Neutrophil (primary cell): Measurements from ENCODE around the gene BMP5.

ENCODE experiments used
- H3K27ac ChIP-seq: fragments of 200-600 bp; sonication (generic); 2 replicates; pipeline ENCODE4 v1.5.1; 2016; ENCODE audit warnings: mild to moderate bottlenecking, moderate library complexity
- H3K27me3 ChIP-seq: fragments of 200-600 bp; sonication (generic); 2 replicates; pipeline ENCODE4 v1.6.0; 2016; ENCODE audit warnings: mild to moderate bottlenecking
- H3K36me3 ChIP-seq: fragments of 200-600 bp; sonication (generic); 2 replicates; pipeline ENCODE4 v1.5.1; 2017
- H3K4me1 ChIP-seq, 2 experiments: fragments of 200-600 bp in 1 of 2; sonication (generic) in 1 of 2; 1 replicate in 1 of 2; 2 replicates in 1 of 2; pipeline versions ENCODE4 v1.5.1 to v1.6.1; 2013 to 2016; ENCODE audit warnings: low read depth in 1 of 2, low read length in 1 of 2, mild to moderate bottlenecking in 1 of 2, moderate library complexity in 1 of 2; ENCODE audit not compliant: control insufficient read depth in 1 of 2, insufficient read depth in 1 of 2
- H3K4me3 ChIP-seq, 2 experiments: fragments of 200-600 bp in 1 of 2; sonication (generic) in 1 of 2; 1 replicate in 1 of 2; 2 replicates in 1 of 2; pipeline ENCODE4 v1.5.1; 2013 to 2016; ENCODE audit warnings: low read depth in 1 of 2, low read length in 1 of 2, mild to moderate bottlenecking in 1 of 2, moderate library complexity in 1 of 2
- H3K9me3 ChIP-seq: fragments of 200-600 bp; sonication (generic); 2 replicates; pipeline ENCODE4 v1.5.1; 2016
- TF ChIP-seq, protein P1 (sequence below): fragments of 200-600 bp; sonication (generic); IDR thresholded peaks from 2 replicates; pipeline ENCODE4 v1.5.1; 2016; ENCODE audit warnings: antibody characterized with exemption

Gene BMP5

GRCh38 chr6:55811074-55811473, 64.3 kb downstream of the BMP5 start:
- H3K4me1 ChIP-seq = no peaks in the 10 kb centered on the region
- no peak overlapping the region for H3K4me3 ChIP-seq
- no peaks in the 10 kb centered on the region for H3K36me3 ChIP-seq
- TF ChIP-seq, protein P1, sequence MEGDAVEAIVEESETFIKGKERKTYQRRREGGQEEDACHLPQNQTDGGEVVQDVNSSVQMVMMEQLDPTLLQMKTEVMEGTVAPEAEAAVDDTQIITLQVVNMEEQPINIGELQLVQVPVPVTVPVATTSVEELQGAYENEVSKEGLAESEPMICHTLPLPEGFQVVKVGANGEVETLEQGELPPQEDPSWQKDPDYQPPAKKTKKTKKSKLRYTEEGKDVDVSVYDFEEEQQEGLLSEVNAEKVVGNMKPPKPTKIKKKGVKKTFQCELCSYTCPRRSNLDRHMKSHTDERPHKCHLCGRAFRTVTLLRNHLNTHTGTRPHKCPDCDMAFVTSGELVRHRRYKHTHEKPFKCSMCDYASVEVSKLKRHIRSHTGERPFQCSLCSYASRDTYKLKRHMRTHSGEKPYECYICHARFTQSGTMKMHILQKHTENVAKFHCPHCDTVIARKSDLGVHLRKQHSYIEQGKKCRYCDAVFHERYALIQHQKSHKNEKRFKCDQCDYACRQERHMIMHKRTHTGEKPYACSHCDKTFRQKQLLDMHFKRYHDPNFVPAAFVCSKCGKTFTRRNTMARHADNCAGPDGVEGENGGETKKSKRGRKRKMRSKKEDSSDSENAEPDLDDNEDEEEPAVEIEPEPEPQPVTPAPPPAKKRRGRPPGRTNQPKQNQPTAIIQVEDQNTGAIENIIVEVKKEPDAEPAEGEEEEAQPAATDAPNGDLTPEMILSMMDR = no peak
- no peaks in the 10 kb centered on the region for H3K9me3 ChIP-seq
- H3K27me3 ChIP-seq = no peaks in the 10 kb centered on the region
- H3K27ac ChIP-seq = no peak overlapping the region

DNA sequence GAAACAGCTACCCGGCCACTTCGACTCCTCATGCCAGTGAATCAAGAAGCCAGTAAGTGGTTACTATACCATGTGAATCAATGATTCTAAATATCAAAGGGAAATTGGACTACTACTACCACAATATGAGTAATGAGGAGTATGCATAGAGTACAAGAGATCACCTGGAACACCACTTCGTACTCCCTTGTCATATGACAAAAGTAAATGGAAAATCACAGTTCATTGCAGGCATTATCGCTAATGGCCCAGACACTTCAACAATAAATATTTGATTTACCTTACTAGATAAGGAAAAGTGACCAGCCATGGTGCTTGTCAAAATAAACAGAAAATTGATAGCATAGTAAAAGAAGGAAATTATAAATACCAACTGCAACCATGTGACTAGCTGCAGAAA, 73.1 kb downstream of the BMP5 start:
- H3K27ac ChIP-seq = no peak overlapping the region
- no peaks in the 10 kb centered on the region for H3K27me3 ChIP-seq
- no peaks in the 10 kb centered on the region for H3K4me1 ChIP-seq
- H3K4me3 ChIP-seq = no peak overlapping the region
- H3K9me3 ChIP-seq = no peaks in the 10 kb centered on the region
- TF ChIP-seq, protein P1 = no peak
- no peaks in the 10 kb centered on the region for H3K36me3 ChIP-seq

GRCh38 chr6:55798571-55798970, 76.8 kb downstream of the BMP5 start:
- Histone ChIP-seq H3K4me3 (no peak overlapping the region), H3K4me1 (no peaks in the 10 kb centered on the region), H3K9me3 (no peaks in the 10 kb centered on the region), H3K27ac (no peak overlapping the region), H3K27me3 (no peaks in the 10 kb centered on the region), H3K36me3 (no peaks in the 10 kb centered on the region)
- TF ChIP-seq, protein P1 = no peak

DNA sequence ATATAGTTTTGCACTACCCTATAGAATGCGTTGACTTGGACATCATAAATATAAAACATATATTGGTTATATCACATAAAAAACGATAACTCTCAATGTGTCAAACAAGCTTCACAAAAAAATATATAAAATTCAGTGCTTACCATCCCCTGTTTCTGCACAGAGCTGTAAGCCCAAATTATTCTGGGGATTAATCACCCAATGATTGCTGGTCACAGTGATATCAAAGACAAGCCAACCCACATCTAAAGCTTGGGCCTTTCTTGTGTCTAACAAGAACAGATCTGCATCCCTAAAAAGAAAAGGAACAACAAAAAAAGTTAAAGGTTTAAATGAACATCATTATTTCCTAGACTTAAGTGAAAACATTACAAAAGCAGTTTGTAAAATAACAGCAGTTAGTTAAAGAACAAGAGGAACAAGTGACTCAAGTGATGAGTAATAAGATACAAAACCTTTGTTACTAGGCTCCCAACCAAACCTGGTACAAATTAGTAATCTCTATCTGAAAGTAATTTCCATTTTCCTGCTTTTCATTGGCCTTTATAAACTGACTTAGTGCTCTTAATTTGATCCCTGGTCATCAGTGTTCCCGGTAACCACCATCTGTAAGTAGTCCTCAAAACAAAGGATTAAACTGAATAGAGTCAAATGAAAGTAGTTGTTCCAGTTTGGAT, 81.1 kb downstream of the BMP5 start:
- H3K4me1 ChIP-seq = no peaks in the 10 kb centered on the region
- TF ChIP-seq, protein P1 = no peak
- H3K27ac ChIP-seq = no peak overlapping the region
- H3K9me3 ChIP-seq = no peaks in the 10 kb centered on the region
- no peak overlapping the region for H3K4me3 ChIP-seq
- H3K36me3 ChIP-seq = no peaks in the 10 kb centered on the region
- H3K27me3 ChIP-seq = no peaks in the 10 kb centered on the region

DNA sequence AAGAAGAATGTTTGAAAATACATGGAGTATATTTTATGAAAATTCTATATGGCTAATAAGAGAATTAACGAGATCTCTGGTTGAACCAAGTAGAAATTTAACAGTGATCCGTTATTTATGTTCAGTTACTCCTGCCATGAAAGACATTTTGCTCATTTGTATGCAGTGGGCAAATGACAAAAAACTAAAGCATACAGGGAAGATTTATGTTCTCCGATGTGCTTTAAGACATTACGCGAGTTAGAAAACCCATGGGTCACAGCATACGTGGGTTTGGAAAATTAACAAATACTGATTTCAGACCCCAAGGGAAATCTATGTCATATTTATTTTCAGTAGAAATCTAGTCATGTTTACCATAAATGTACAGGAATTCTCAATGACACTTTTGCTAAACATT, 90.1 kb downstream of the BMP5 start:
- no peak overlapping the region for H3K4me3 ChIP-seq
- TF ChIP-seq, protein P1 = no peak
- no peaks in the 10 kb centered on the region for H3K4me1 ChIP-seq

More for the DNA sequence above, 90.1 kb downstream of the BMP5 start:
- H3K27me3 ChIP-seq = no peaks in the 10 kb centered on the region
- no peak overlapping the region for H3K27ac ChIP-seq
- H3K36me3 ChIP-seq = no peaks in the 10 kb centered on the region
- no peaks in the 10 kb centered on the region for H3K9me3 ChIP-seq
